NCI-H2081 (cell line): ENCODE measurements around the gene SLC35G6.
A peak's percentile ranks its signal among the peaks of the same experiment; 100 is the strongest.
"Not testable (repeated sequence)": the region's sequence is repeated elsewhere in the genome, so short reads cannot be mapped to it uniquely, and the experiment has no call there.

Experiments
- DNase-seq, 2 experiments: peaks; one replicate each; lab custom pipeline; 2025; lab: John Stamatoyannopoulos, UW

Gene SLC35G6

DNA sequence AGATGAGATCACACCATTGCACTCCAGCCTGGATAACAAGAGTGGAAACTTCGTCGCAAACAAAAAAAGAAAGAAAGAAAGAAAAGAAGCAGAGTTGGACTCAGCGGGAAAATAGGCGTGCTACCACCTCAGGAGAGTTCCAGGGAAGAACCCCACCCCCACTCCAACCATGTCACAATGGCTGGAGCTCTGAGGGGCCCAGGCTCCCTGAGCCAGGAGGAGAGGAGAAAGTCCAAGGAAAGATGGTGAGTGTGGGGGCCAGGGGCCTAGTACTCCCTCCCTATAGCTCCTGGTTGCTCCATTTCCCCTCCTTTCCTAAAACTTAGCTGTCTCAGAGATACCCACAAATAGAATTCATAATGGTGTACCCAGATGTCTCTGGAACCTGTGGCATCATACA, at the start of gene SLC35G6:
Gene SLC35G6 (plus strand): TSS at position 172 of the 400 bp plus-strand sequence. CDS start 71 bp downstream, at position 243.
- not testable (repeated sequence) for DNase-seq

DNA sequence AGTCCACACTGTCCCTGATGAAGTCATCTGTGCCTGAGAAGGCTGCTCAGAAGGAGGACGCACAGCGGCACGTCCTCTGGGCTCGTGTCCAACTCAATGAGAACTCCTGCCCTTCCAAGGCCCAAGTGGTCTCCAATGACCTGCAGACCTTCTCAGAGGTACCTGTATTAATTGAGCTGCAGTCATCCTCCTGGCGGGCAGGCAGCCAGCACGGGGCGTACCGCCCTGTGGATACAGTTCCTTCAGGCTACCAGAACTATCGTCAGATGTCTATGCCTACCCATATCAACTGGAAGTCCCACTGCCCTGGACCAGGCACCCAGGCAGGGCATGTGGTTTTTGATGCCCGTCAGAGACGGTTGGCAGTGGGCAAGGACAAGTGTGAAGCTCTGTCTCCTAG, 49.0 kb upstream of the SLC35G6 start:
- no peak for DNase-seq

DNA sequence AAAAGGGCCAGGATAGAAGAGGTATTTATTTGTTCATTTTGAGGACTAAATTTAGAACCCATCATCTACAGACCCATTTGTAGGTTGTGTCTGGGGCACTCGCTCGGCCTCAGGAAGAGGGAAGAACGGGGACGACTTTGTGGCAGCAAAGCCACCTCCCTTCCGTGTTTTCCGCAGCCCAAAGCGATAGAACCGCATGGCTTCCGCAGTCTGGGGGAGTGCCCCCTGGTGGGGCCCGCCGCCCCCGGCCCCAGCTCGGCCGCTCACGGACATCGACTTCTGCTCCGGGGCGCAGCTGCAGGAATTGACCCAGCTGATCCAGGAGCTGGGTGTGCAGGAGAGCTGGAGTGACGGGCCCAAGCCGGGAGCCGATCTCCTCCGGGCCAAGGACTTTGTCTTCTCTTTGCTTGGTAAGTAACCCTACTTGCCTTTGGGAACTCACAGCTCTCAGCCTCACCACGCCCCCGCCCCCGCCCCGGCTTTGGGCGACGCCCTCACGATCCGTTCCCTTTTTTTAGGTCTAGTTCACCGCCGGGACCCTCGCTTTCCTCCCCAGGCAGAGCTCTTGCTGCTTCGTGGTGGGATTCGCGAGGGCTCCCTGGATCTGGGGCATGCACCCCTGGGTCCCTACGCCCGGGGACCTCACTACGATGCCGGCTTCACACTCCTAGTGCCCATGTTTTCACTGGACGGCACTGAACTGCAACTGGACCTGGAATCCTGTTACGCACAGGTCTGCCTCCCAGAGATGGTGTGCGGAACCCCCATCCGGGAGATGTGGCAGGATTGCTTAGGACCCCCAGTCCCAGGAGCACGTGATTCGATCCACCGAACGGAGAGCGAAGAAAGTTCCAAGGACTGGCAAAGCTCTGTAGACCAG, 45.3 kb upstream of the SLC35G6 start:
- peak in 1 of 2 experiments; percentile 5 for DNase-seq

DNA sequence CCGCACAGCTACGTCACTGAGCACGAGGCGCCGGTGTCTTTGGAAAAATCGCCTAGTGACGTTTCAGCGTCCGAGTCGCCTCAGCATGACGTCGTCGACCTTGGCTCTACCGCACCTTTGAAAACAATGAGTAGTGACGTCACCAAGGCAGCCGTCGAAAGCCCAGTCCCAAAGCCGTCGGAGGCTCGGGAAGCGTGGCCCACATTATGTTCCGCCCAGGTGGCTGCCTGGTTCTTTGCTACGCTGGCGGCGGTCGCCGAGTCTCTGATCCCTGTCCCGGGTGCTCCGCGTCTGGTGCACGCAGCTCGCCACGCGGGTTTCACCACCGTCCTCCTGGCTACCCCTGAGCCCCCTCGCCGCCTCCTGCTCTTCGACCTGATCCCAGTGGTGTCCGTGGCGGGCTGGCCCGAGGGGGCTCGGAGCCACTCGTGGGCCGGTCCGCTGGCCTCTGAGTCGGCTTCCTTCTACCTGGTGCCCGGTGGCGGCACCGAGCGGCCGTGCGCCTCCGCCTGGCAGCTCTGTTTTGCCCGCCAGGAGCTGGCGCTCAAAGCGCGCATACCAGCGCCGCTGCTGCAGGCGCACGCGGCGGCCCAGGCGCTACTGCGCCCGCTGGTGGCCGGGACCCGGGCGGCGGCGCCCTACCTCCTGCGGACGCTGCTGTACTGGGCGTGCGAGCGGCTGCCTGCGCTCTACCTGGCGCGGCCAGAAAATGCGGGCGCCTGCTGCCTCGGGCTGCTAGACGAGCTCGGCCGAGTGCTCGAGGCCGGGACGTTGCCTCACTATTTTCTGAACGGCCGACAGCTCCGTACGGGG, 44.5 kb upstream of the SLC35G6 start:
- peak; percentile 57 to 79 for DNase-seq

DNA sequence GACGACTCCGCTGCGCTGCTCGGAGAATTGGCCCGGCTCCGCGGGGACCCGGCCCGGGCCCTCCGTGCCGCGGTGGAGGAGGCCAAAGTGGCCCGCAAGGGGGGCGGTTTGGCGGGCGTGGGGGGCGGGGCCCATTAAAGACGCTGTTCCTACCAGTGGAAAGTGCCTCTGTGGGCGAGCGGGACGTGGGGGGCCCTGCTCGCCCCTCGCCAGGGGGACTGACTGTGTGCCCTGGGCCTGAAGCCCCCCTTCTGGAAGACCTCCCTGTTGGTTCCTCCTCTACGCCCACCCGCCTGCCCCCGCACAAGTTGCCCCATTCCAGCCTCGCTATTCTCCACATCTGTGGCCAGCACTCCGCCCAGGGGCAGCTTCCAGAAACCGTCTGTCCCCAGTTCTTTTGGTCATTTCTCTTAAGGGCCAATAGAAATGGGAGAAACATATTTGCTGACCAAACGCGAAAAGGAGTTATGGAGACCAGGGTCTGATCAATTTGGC, 43.8 kb upstream of the SLC35G6 start:
- DNase-seq = no peak

DNA sequence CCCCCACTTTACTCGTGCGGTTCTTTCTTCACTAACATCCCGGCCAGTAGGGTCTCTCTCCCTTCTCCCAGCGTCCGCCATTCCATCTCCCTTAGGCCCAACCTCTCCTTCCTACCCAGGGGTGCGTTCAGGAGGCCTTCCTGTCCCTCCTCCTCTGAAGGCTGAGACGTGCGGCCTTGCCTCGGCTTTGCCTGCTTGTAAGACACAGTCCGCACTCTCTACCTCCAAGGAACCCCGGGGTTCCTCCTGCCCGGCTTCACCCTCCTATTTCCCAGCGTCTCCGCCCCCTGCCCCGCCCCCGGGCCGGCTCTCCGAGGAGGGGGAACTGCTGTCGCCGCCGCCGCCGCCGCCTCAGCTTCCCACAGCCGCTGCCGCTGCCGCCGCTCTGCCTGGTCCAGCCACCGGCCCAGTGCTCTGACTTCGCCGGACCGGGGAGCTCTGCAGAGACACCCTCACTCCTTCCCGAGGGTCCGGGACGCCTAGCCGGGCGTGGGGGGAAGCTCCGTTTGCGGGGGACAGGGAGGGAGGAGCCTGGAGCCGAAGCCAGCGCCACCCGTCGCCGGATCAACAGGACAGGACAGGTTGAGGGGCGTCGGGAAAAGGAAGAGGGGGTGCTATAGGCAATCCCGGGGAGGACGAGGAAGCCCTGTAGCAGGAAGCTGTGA, 43.2 kb upstream of the SLC35G6 start:
- no peak for DNase-seq

DNA sequence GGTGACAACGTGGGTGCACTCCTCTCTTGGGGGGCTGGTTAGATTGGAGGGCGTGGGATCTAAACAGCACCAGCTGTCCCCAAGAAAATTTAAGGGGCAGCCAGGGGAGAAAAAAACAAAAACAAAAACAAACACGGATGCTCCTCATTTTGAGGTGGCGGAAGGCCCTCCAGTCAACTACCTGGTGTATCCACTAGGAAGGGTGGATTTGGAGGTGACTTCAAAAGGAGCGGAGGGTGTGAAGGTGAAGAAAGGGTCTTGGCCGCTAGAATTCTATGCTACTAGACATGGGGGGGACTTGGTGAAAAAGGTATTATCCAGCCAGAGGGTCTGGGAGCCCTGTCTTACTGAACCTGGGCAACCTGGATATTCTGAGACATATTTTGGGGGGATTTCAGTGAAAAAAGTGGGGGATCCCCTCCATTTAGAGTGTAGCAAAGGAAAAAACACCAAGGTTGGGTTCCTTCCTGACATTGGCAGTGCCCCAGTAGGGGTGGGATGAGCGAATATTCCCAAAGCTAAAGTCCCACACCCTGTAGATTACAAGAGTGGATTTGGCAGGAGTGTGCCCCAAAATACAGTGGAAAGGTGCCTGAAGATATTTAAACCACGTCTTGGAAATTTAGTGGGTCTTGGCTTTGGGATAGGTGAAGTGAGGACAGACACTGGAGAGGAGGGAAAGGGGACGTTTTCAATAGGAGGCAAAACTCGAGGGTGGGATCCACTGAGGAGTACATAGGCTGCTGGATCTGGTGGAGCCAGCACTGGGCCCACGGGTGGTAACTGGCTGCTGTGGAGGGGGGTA, 42.4 kb upstream of the SLC35G6 start:
- DNase-seq = no peak

DNA sequence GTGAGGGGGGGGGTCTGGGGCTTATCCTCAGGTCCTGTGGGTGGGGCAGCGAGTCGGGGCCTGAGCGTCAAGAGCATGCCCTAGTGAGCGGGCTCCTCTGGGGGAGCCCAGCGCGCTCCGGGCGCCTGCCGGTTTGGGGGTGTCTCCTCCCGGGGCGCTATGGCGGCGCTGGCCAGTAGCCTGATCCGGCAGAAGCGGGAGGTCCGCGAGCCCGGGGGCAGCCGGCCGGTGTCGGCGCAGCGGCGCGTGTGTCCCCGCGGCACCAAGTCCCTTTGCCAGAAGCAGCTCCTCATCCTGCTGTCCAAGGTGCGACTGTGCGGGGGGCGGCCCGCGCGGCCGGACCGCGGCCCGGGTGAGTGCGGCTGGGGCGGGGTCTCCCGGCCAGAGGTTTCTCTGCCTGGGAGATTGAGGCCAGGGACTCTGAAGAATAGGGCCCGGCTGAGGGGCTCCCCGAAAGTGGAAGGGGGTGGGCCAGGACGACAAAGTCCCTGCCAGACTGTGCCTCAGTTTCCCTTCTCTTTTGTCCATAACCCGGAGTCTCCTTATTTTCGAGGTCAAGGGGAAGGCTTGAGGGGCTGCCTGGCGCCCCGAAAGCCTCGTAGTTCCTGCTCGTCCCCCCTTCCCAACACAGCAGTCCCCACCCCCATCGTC, 41.7 kb upstream of the SLC35G6 start, which contains the start of gene FGF11:
Gene FGF11 (plus strand): TSS at position 51 of the 651 bp plus-strand sequence. CDS start 109 bp downstream, at position 160.
- no peak for DNase-seq

DNA sequence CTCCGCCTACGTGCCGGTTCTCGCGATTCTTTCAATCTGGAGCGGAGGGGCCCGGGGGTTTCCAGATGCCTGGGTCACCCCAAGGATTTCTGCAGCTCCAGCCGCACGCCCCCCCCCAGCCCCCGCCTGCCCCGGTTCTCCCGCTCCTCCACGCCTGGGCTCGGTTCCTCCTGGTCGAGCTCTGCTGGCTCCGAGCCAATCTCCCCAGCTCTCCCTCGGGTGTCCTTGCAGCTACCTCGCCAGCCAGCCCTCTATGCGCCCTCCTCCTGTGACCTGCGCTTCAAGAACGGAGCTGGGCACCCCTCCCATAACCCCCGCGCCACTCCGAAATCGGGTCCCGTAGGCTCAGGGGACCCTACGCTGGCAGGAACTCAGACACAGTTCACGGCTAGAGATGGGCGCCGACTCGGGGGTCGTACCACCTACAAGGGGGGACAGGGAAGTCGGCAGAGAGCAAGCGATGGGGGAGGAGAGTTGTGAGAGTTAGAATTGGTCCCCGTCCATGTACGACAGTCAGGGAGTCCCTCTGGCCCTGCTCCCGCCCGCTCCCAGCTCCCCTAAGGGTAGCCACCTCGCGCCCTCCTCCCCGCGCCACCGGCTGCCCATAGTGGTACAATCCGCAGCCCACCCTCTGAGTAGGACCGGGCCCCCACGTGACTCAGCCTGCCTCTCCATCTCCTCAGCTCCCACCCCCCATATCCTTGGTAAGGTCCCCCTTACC, 41.0 kb upstream of the SLC35G6 start:
- peak in 1 of 2 experiments; percentile 11 for DNase-seq

DNA sequence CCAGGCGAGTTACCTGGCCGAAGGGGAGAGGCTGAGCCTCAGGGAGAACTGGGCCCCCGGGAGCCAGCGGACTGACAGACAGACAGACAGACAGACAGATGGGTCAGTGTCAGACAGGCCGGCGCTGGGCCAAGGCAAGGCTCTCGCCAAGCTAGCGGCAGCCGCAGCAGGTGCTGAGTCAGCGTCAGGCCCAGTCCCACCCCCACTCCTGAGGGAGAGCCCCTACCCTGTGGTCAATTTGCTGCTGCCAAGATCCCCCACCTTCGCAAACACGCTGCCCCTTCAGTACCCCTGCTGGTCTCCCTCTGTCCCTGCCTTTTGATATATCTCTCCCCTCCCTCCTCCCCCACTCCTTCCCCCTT, 40.4 kb upstream of the SLC35G6 start:
- no peak for DNase-seq

DNA sequence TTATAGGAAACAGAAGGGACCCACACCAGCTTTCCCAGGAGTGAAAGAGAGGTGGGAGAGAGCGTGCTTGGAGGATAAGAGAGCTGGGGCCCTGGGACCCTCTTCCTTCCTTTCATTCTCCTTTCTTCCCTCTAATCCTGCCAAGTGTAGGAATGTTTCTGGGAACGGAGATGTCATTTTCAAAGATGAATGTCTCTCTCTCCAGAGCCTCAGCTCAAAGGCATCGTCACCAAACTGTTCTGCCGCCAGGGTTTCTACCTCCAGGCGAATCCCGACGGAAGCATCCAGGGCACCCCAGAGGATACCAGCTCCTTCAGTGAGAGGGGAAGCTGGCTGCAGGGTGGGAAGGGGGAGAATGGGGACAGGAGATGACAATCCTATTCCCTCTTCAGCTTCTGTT, 40.0 kb upstream of the SLC35G6 start:
- no peak for DNase-seq

DNA sequence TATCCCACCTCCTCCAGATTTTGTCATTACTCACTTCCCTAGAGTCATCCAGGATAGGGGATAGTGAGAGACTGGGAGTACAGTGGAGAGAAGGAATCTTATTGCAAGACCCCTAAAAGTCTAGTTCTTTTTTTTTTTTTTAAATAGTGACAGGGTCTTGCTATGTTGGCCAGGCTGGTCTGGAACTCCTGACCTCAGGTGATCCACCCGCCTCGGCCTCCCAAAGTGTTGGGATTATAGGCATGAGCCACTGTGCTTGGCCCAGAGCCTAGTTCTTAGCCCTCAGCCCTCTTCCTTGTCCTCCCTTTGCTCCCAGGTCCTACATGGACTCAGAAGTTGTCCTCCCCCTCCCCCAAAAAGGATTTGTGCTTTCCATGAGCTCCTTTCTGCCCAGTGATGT, 39.1 kb upstream of the SLC35G6 start:
- no peak for DNase-seq

DNA sequence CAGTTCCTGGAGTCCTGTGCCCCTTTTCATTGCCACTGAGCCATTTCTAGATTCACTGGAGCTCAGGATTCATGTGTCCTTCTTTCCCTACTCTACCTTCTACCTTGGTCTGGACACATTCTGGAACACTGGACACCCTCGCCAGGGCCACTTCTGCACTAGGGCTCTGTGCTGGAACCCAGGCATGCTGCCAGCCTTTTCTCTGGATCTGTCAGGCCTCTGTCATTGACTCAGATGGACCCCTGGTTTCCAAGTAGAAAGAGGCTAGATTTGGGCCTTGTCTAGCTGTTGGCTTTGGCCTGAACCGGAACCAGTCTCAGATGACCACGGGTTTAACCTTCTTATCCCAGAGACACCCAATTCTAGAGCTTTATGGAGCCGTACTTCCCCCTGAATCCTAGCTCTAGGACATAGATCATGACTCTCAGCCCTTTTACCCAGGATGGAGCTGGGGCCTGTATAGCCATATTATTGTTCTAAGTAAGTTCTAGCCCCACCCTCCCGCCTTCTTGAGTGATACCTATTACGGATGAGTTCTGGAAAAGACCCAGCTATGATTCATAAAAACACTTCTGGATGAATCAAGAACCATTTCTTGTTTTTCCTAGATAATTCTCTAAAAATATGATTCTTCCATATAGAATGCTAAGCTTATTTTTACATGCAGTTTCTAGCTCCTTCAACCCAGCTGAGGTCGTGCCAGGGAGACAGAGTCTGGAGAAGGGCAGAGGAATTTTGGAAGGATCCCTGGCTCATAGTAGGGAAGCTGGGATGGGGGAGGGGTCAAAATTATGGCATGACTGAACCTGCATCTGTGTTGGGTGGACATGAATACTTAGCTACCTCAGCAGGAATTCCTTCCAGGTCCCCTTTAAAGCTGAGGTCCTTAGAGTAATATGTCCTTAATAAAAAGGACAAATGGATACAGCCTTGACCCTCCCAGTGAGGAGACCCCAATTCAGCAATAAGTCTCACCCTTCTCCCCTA, 37.5 kb upstream of the SLC35G6 start:
- DNase-seq = no peak

DNA sequence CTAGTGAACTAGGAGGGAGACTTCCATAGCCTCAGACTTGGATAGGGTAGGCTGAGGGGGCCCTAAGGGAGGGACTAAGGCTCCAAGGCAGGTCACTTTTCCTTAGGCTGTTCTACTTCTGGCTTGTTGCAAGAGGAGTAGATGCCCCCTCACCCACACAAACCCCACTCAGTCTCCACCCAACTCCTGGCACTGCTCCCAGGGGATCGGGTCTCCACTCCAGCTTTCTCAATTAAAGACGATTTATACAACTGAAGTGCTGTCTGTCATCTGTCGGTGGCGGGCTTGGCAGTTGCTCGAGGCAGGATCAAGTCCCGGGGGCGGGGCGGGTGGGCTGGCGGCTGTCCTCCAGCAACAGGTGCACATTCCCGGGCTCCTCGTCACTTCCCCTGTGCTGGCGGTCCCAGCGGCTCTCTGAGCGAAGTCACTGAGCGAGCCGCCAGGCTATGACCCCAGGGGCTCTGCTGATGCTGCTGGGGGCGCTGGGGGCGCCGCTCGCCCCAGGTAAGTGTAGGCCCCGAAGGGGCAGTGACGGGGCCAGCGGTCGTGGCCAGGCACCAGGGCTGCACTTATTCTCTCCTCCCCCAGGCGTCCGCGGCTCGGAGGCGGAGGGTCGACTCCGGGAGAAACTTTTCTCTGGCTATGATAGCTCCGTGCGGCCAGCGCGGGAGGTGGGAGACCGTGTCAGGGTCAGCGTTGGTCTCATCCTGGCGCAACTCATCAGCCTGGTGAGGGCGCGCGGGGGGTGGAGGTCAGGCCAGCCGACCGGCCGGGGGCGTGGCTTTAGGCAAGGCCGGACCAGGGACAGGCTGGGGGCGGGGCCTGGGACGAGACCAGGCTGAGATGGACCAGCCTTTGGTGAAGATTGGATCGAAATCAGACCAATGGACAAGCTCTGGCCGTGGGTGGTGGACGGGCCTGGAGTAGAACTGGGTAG, 36.3 kb upstream of the SLC35G6 start, which contains the start of gene CHRNB1:
Gene CHRNB1 (plus strand): TSS at position 380 of the 937 bp plus-strand sequence. CDS start 67 bp downstream, at position 447.
- DNase-seq = no peak

DNA sequence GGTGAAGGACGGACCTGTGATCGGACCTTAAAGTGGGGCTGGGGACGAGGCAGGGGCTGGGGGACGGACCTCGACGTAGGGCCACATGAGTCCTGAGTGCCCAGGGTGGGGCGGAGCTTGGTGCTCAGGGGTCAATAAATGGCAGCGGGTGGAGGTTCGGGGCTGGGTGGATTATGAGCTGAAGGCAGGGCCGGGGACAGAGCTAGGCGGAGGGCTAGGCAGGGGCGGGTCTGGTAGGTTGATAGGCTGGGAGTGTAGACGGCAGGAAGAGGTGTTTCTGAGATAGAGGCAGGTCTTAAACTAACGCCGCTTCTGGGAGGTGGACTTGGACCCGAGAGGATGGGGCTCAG, 35.7 kb upstream of the SLC35G6 start:
- no peak for DNase-seq

DNA sequence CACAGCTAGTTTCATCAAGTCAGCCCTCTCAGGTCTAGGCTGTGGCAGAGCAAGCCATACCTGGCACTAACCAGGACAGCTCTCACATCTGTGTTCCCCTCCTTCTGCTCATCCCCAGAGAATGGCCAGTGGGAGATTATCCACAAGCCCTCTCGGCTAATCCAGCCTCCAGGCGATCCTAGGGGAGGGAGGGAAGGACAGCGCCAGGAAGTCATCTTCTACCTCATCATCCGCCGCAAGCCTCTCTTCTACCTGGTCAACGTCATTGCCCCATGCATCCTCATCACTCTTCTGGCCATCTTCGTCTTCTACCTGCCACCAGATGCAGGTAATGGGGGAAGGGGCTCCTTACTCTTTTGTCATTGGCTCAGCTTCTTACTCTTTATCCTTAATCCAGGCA, 32.8 kb upstream of the SLC35G6 start:
- no peak for DNase-seq

DNA sequence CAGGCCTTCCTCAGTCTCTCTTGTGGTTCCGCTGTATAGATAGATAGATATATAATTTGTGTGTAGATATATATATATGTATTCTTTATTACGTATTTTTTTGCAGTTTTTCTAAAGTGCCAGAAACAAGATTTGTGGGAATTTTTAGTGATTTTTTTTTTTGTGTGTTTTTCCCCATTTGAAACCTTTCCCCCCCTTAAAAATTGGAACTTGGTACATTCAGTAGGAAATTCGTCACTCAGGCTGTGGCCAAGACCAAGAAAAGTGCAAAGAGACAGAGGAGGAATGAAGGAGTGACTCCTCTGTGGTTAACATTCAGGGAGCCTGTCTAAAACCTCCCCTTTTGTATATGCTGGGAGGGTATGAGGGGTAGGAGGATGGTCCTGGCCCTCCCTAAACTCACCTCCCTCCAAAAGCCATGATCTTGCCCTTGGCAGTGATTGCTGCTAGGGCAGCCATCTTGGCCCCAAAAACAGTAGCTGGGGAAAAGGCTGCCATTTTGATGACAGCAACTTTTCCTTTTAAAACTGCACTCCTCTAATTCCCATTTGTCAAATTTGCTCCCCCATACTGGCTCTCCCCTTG, 21.2 kb upstream of the SLC35G6 start:
- DNase-seq = no peak
